ENCODE results near the gene CTTNBP2.

DNA sequence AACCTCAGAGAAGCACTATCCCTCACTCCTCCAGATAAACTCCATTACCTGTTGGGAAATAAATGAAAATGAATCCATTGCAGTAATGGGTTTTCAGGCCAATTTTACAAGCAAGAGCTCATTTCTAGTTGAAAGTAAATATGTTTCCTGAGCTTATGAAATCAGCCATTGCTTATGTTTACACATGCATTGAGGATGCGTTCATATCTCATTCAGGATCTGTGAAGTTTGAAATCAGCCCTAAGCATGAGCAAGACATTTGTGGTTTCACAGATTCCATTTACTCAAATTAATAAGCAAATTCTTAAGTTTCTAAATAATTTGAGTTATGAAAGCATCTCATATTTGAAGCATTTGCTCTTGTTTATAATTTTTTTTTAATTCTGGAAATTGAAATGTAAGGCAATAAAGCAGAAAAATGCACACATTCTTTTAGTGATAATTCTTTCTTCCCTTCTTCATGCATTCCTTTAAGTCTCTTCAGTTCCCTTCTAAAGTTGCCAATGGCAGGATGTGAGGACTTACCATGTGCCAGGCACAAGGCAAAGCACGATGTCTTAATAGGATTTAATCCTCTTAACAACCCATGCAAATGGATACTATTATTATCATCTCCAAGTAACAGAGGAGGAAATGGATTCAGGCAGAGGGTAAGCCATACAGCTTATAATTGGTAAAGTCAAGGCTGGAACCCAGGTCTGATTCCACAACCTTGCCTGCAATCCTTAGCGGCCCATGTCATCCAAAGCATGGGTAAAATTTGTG is 35.0 kb upstream of the CTTNBP2 start:
- no peak for TF ChIP-seq EZH2 (IDR thresholded peaks at IDR 0.05; ENCODE audit: borderline replicate concordance, insufficient read depth, low read depth, low read length, poor library complexity, severe bottlenecking)
- TF ChIP-seq, protein P1, sequence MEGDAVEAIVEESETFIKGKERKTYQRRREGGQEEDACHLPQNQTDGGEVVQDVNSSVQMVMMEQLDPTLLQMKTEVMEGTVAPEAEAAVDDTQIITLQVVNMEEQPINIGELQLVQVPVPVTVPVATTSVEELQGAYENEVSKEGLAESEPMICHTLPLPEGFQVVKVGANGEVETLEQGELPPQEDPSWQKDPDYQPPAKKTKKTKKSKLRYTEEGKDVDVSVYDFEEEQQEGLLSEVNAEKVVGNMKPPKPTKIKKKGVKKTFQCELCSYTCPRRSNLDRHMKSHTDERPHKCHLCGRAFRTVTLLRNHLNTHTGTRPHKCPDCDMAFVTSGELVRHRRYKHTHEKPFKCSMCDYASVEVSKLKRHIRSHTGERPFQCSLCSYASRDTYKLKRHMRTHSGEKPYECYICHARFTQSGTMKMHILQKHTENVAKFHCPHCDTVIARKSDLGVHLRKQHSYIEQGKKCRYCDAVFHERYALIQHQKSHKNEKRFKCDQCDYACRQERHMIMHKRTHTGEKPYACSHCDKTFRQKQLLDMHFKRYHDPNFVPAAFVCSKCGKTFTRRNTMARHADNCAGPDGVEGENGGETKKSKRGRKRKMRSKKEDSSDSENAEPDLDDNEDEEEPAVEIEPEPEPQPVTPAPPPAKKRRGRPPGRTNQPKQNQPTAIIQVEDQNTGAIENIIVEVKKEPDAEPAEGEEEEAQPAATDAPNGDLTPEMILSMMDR (IDR thresholded peaks at IDR 0.05), result no peak
